IMR-90 (cell line): ENCODE data around the gene ZSCAN5C. TPM values are rescaled to one million over a fixed set of nuclear protein-coding genes. Genes with fewer than 3 reads are reported as not detected.

Experiments
- ATAC-seq: fragments of 200-7000 bp; cut with Tn5 transposase; 2 replicates; pipeline ENCODE4 v1.9.1; 2020; ENCODE audit warnings: low read depth, mild to moderate bottlenecking, moderate library complexity
- BruUV-seq: library from RNA; stranded (reverse); fragments of 400-500 nt; replicated peaks from 2 replicates; lab custom pipeline; 2021; lab: Mats Ljungman, UMichigan
- CTCF ChIA-PET: fragments of 300-600 bp; formaldehyde crosslinking; extraction: SDS; loops from one replicate; lab custom pipeline; 2021; ENCODE audit warnings: antibody characterized with exemption; lab: Yijun Ruan, JAX
- POLR2A ChIA-PET: fragments of 300-600 bp; sonication (Branson Sonifier 250); formaldehyde crosslinking; loops from one replicate; lab custom pipeline; 2022; ENCODE audit warnings: antibody characterized with exemption; ENCODE audit not compliant: unreplicated experiment; lab: Charles Lee
- DNase-seq: peaks from one replicate; pipeline ENCODE4 v3.0.0; 2013
- H2AFZ ChIP-seq: replicated peaks from 2 replicates; pipeline ENCODE3; 2013; ENCODE audit warnings: low read length, mild to moderate bottlenecking; ENCODE audit not compliant: poor library complexity
- H2AK5ac ChIP-seq: 2 replicates; pipeline ENCODE4 v1.6.1; 2013; ENCODE audit warnings: low read depth, low read length, inconsistent platforms
- H2AK9ac ChIP-seq: replicated peaks from 2 replicates; pipeline ENCODE3; 2013; ENCODE audit warnings: mild to moderate bottlenecking, low read depth, low read length, moderate library complexity; ENCODE audit not compliant: poor library complexity
- H2BK120ac ChIP-seq: 2 replicates; pipeline ENCODE4 v1.6.1; 2013; ENCODE audit warnings: low read depth, low read length, inconsistent platforms
- H2BK15ac ChIP-seq: 3 replicates; pipeline ENCODE4 v1.6.1; 2013; ENCODE audit warnings: low read depth, low read length, inconsistent platforms
- H2BK20ac ChIP-seq: 2 replicates; pipeline ENCODE4 v1.6.1; 2013; ENCODE audit warnings: low read depth, mild to moderate bottlenecking, inconsistent platforms, low read length, moderate library complexity
- H2BK5ac ChIP-seq: 2 replicates; pipeline ENCODE4 v1.6.1; 2013; ENCODE audit warnings: mild to moderate bottlenecking, low read depth, low read length, inconsistent platforms; ENCODE audit not compliant: poor library complexity, severe bottlenecking
- H3K14ac ChIP-seq: replicated peaks from 2 replicates; pipeline ENCODE4 v1.6.1; 2013; ENCODE audit warnings: low read depth, low read length, inconsistent platforms
- H3K18ac ChIP-seq: 2 replicates; pipeline ENCODE4 v1.6.1; 2013; ENCODE audit warnings: low read depth, low read length, control low read depth
- H3K23ac ChIP-seq: 2 replicates; pipeline ENCODE4 v1.6.1; 2013; ENCODE audit warnings: low read depth, low read length, inconsistent platforms
- H3K27ac ChIP-seq: 2 replicates; pipeline ENCODE4 v1.5.1; 2013; ENCODE audit warnings: mild to moderate bottlenecking, control low read depth, low read length; ENCODE audit not compliant: insufficient read depth
- H3K27me3 ChIP-seq: 2 replicates; pipeline ENCODE4 v1.6.1; 2013; ENCODE audit warnings: low read length; ENCODE audit not compliant: control insufficient read depth, insufficient read depth
- H3K36me3 ChIP-seq: 2 replicates; pipeline ENCODE4 v1.6.1; 2013; ENCODE audit warnings: low read length, mixed read lengths; ENCODE audit not compliant: control insufficient read depth, insufficient read depth
- H3K4ac ChIP-seq: 2 replicates; pipeline ENCODE4 v1.6.1; 2013; ENCODE audit warnings: low read depth, low read length, inconsistent platforms
- H3K4me1 ChIP-seq: 2 replicates; pipeline ENCODE4 v1.6.1; 2013; ENCODE audit warnings: low read length, mixed read lengths; ENCODE audit not compliant: control insufficient read depth, insufficient read depth
- H3K4me2 ChIP-seq: 2 replicates; pipeline ENCODE4 v1.6.1; 2013; ENCODE audit warnings: low read depth, mild to moderate bottlenecking, control low read depth, low read length, moderate library complexity
- H3K4me3 ChIP-seq: 2 replicates; pipeline ENCODE4 v1.5.1; 2013; ENCODE audit warnings: low read depth, mild to moderate bottlenecking, control low read depth, low read length, moderate library complexity; ENCODE audit not compliant: insufficient read depth
- H3K56ac ChIP-seq: 2 replicates; pipeline ENCODE4 v1.6.1; 2013; ENCODE audit warnings: low read length, inconsistent platforms; ENCODE audit not compliant: insufficient read depth; ENCODE audit errors: extremely low read depth
- H3K79me1 ChIP-seq, 2 experiments: 2 replicates each; pipeline ENCODE4 v1.6.1; 2013; ENCODE audit warnings: low read length in 2 of 2, inconsistent platforms in 1 of 2, low read depth in 1 of 2
- H3K9ac ChIP-seq: 2 replicates; pipeline ENCODE4 v1.6.1; 2013; ENCODE audit warnings: low read depth, low read length, control low read depth
- H3K9me1 ChIP-seq: 2 replicates; pipeline ENCODE4 v1.6.1; 2013; ENCODE audit warnings: low read length, inconsistent platforms; ENCODE audit not compliant: insufficient read depth
- H3K9me3 ChIP-seq: 2 replicates; pipeline ENCODE4 v1.6.1; 2013; ENCODE audit warnings: low read length; ENCODE audit not compliant: control insufficient read depth, insufficient read depth
- H4K20me1 ChIP-seq: 2 replicates; pipeline ENCODE4 v1.6.1; 2013; ENCODE audit warnings: low read length, inconsistent platforms; ENCODE audit not compliant: insufficient read depth
- H4K5ac ChIP-seq: 2 replicates; pipeline ENCODE4 v1.6.1; 2013; ENCODE audit warnings: mild to moderate bottlenecking, low read depth, low read length, control low read depth
- H4K8ac ChIP-seq, 2 experiments: 2 replicates each; pipeline ENCODE4 v1.6.1; 2013; ENCODE audit warnings: low read depth in 2 of 2, low read length in 2 of 2, control low read depth in 1 of 2, inconsistent platforms in 1 of 2
- H4K91ac ChIP-seq: 2 replicates; pipeline ENCODE4 v1.6.1; 2013; ENCODE audit warnings: low read depth, low read length, inconsistent platforms; ENCODE audit not compliant: insufficient read depth
- CHD1 ChIP-seq: IDR thresholded peaks from 2 replicates; pipeline ENCODE4 v1.6.1; 2012; ENCODE audit warnings: low read depth, low read length, improper control_type of control experiment
- MAZ ChIP-seq: IDR thresholded peaks from 2 replicates; pipeline ENCODE4 v1.6.1; 2012; ENCODE audit warnings: low read depth, mild to moderate bottlenecking, low read length, improper control_type of control experiment, moderate library complexity, borderline replicate concordance
- MXI1 ChIP-seq: IDR thresholded peaks from 2 replicates; pipeline ENCODE4 v1.6.1; 2012; ENCODE audit warnings: low read depth, mild to moderate bottlenecking, low read length, moderate library complexity, borderline replicate concordance
- NFE2L2 ChIP-seq: fragments of 150-350 bp; IDR thresholded peaks from 2 replicates; pipeline ENCODE4 v1.6.1; 2016; ENCODE audit warnings: low read depth, mild to moderate bottlenecking, low read length
- POLR2A ChIP-seq: IDR thresholded peaks from 2 replicates; pipeline ENCODE4 v1.6.1; 2012; ENCODE audit warnings: mild to moderate bottlenecking, low read depth, low read length
- SMC3 ChIP-seq: fragments of 150-350 bp; IDR thresholded peaks from 2 replicates; pipeline ENCODE4 v1.6.1; 2016; ENCODE audit warnings: low read depth, mild to moderate bottlenecking, antibody characterized with exemption, low read length, moderate library complexity
- WGBS, 2 experiments: methylation state at CpG; one replicate each; pipeline versions ENCODE4 v1.1.5 to v1.1.7; 2013; ENCODE audit warnings: missing lambda C conversion rate in 2 of 2; ENCODE audit not compliant: insufficient read length in 1 of 2; ENCODE audit errors: extremely low coverage in 2 of 2; 5-methylcytosine and 5-hydroxymethylcytosine counted together
- dilution Hi-C: fragments of 300-500 bp; cut with HindIII; formaldehyde crosslinking; loops from one replicate; pipeline ENCODE4 v1.14.3; 2018; ENCODE audit warnings: low sequenced_read_pairs; ENCODE audit not compliant: unreplicated experiment
- in situ Hi-C: fragments of 300-500 bp; cut with MboI; formaldehyde crosslinking; loops from 3 replicates; pipeline ENCODE4 v1.14.3; 2019; ENCODE audit warnings: low sequenced_read_pairs, inconsistent platforms, mixed read lengths
- intact Hi-C: fragments of 100-400 bp; cut with micrococcal nuclease; formaldehyde crosslinking; loops from 2 replicates; pipeline ENCODE4 v1.10.0; 2022
- polyA plus RNA-seq, 3 experiments: library from polyadenylated mRNA; depleted of rRNA; stranded (reverse); fragments of >200 nt; gene quantifications; 2 replicates each; pipeline ENCODE4 v1.2.3, GENCODE V29; 2012; ENCODE audit warnings: low replicate concordance in 1 of 3
- total RNA-seq: library from RNA; depleted of rRNA; stranded (reverse); fragments of >200 nt; gene quantifications from 2 replicates; pipeline ENCODE4 v1.2.3, GENCODE V29; 2012
- TF ChIP-seq, protein P1 (sequence below): fragments of 150-350 bp; IDR thresholded peaks from 2 replicates; pipeline ENCODE4 v1.6.1; 2017; ENCODE audit warnings: mild to moderate bottlenecking, antibody characterized with exemption, low read length, low read depth
- TF ChIP-seq, protein P2 (sequence below): fragments of 150-350 bp; IDR thresholded peaks from 2 replicates; pipeline ENCODE4 v1.6.1; 2016; ENCODE audit warnings: low read depth, mild to moderate bottlenecking, low read length, moderate library complexity, borderline replicate concordance

ZSCAN5C gene
- total and polyA plus RNA-seq, 2 of the 4 experiments (the other 2 are of a cell fraction) = not detected

DNA sequence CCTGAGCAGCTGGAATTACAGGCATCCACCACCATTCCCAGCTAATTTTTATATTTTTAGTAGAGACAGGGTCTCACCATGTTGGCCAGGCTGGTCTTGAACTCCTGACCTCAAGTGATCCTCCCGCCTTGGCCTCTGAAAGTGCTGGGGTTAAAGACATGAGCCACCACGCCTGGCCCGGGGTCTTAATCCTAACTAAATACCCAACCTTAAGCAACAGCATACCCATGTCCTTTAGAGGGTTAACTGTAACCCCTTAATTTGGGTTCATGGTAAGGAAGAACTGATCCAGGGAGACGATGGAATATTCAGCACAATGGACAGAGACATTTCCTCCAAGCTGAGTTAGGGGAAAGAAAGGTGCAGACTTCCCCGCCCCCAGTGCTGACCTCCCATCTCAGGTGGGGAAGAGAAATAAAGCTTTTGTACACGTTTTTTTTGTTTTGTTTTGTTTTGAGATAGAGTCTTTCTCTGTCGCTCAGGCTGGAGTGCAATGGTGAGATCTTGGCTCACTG lies 35.0 kb upstream of the ZSCAN5C start:
- no peak overlapping the region for H3K27ac ChIP-seq
- H2BK20ac ChIP-seq = no peak overlapping the region
- dilution Hi-C loops = no loop called here
- no peaks in the 10 kb centered on the region for H3K79me1 ChIP-seq
- H2AK5ac ChIP-seq = no peak overlapping the region
- H4K5ac ChIP-seq = no peak overlapping the region
- no peaks in the 10 kb centered on the region for H3K9me3 ChIP-seq
- H3K4me2 ChIP-seq = no peak overlapping the region
- H4K20me1 ChIP-seq = no peaks in the 10 kb centered on the region
- no peaks in the 10 kb centered on the region for H3K27me3 ChIP-seq
- no peak overlapping the region for H2BK15ac ChIP-seq
- no peak overlapping the region for H3K23ac ChIP-seq
- H3K9ac ChIP-seq = no peak overlapping the region
- no peak overlapping the region for H3K56ac ChIP-seq
- H3K9me1 ChIP-seq = no peaks in the 10 kb centered on the region
- intact Hi-C loops = no loop called here
- H3K4me3 ChIP-seq = no peak overlapping the region
- POLR2A ChIA-PET = no interaction called here
- H2BK5ac ChIP-seq = no peak overlapping the region
- no peak for TF ChIP-seq POLR2A
- TF ChIP-seq SMC3 = no peak
- TF ChIP-seq NFE2L2 = no peak
- TF ChIP-seq CHD1 = no peak
- no peak for TF ChIP-seq MXI1
- no peak for TF ChIP-seq MAZ
- TF ChIP-seq, protein P1, sequence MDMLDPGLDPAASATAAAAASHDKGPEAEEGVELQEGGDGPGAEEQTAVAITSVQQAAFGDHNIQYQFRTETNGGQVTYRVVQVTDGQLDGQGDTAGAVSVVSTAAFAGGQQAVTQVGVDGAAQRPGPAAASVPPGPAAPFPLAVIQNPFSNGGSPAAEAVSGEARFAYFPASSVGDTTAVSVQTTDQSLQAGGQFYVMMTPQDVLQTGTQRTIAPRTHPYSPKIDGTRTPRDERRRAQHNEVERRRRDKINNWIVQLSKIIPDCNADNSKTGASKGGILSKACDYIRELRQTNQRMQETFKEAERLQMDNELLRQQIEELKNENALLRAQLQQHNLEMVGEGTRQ = no peak
- TF ChIP-seq, protein P2, sequence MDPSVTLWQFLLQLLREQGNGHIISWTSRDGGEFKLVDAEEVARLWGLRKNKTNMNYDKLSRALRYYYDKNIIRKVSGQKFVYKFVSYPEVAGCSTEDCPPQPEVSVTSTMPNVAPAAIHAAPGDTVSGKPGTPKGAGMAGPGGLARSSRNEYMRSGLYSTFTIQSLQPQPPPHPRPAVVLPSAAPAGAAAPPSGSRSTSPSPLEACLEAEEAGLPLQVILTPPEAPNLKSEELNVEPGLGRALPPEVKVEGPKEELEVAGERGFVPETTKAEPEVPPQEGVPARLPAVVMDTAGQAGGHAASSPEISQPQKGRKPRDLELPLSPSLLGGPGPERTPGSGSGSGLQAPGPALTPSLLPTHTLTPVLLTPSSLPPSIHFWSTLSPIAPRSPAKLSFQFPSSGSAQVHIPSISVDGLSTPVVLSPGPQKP = no peak
- in situ Hi-C loops = loop anchor here (5.0 kb wide), 1 partner anchor 85 kb away; no protein-coding TSS in a partner anchor
- H4K8ac ChIP-seq = no peak overlapping the region
- ATAC-seq = no peak
- H3K14ac ChIP-seq = no peak overlapping the region
- no peak for DNase-seq
- no TSS peak for BruUV-seq
- no peaks in the 10 kb centered on the region for H3K36me3 ChIP-seq
- H2AK9ac ChIP-seq = no peak overlapping the region
- H2BK120ac ChIP-seq = no peak overlapping the region
- no peaks in the 10 kb centered on the region for H3K4me1 ChIP-seq
- CTCF ChIA-PET = interaction anchor here (1.3 to 1.8 kb wide), 2 partner anchors 86 to 101 kb away, joined by 4 to 8 read pairs; no protein-coding TSS in a partner anchor
- H2AFZ ChIP-seq = no peak overlapping the region
- no peak overlapping the region for H3K4ac ChIP-seq
- no CpG with 5 or more reads among the region's 7 CpGs for WGBS, 2 experiments
- no peak overlapping the region for H4K91ac ChIP-seq
- H3K18ac ChIP-seq = no peak overlapping the region
